Body of pancreas (tissue), 4 donors: ENCODE measurements around the gene PLA2G2E. TPM values are rescaled to one million over a fixed set of nuclear protein-coding genes. Genes with fewer than 3 reads are reported as not detected.
"Not testable (repeated sequence)": the region's sequence is repeated elsewhere in the genome, so short reads cannot be mapped to it uniquely, and the experiment has no call there.

ENCODE experiments used
- ATAC-seq: fragments of 150-250 bp; one replicate; pipeline ENCODE4 v1.9.1; 2016
- DNase-seq, 4 donors: peaks; one replicate each; pipeline ENCODE4 v3.0.0-alpha.2; 2019
- H3K27ac ChIP-seq, 4 donors: fragments of 200-600 bp; sonication (generic); 1 replicate in 3 of 4; 2 replicates in 1 of 4; pipeline versions ENCODE4 v1.5.1 to v1.6.1; 2016 to 2019; ENCODE audit warnings: mild to moderate bottlenecking in 1 of 4, mixed read lengths in 1 of 4, moderate library complexity in 1 of 4
- H3K27me3 ChIP-seq, 2 donors: fragments of 200-600 bp; sonication (generic); one replicate each; pipeline ENCODE4 v1.6.0; 2016; ENCODE audit warnings: mild to moderate bottlenecking in 1 of 2
- H3K36me3 ChIP-seq, 2 donors: fragments of 200-600 bp; sonication (generic); replicated peaks in 1 of 2; 2 replicates each; pipeline ENCODE4 v1.5.1; 2016; ENCODE audit warnings: low read depth in 2 of 2; ENCODE audit not compliant: insufficient read depth in 1 of 2
- H3K4me1 ChIP-seq: fragments of 200-600 bp; sonication (generic); one replicate; pipeline ENCODE4 v1.6.0; 2016
- H3K4me3 ChIP-seq, 2 donors: fragments of 200-600 bp; sonication (generic); 1 replicate in 1 of 2; 2 replicates in 1 of 2; pipeline ENCODE4 v1.5.1; 2016 to 2019
- H3K9me3 ChIP-seq, 3 donors: fragments of 200-600 bp; sonication (generic); 1 replicate in 2 of 3; 2 replicates in 1 of 3; pipeline ENCODE4 v1.5.1; 2016
- POLR2A ChIP-seq, 3 donors: fragments of 450-650 bp; IDR thresholded peaks; one replicate each; pipeline ENCODE4 v1.6.1; 2016; ENCODE audit warnings: antibody characterized with exemption in 3 of 3, mild to moderate bottlenecking in 2 of 3
- WGBS, 2 donors: methylation state at CpG; one replicate each; pipeline ENCODE4 v1.1.5; 2017; 5-methylcytosine and 5-hydroxymethylcytosine counted together
- intact Hi-C: fragments of 100-400 bp; cut with DNase I; formaldehyde crosslinking; loops from one replicate; pipeline ENCODE4 v1.15.1; 2023
- total RNA-seq, 2 donors: library from RNA; depleted of rRNA; stranded (reverse); fragments of >200 nt; gene quantifications; one replicate each; pipeline ENCODE4 v1.1.0, GENCODE V29; 2016
- TF ChIP-seq, protein P1 (sequence below), 7 experiments: fragments of 450-650 bp in 4 of 7; fragments of 200-600 bp in 3 of 7; sonication (generic) in 3 of 7; IDR thresholded peaks; one replicate each; pipeline ENCODE4 v1.5.1; 2016 to 2019; ENCODE audit warnings: antibody characterized with exemption in 7 of 7

PLA2G2E gene
- total RNA-seq, 2 donors from 2014 or later, result not detected

DNA sequence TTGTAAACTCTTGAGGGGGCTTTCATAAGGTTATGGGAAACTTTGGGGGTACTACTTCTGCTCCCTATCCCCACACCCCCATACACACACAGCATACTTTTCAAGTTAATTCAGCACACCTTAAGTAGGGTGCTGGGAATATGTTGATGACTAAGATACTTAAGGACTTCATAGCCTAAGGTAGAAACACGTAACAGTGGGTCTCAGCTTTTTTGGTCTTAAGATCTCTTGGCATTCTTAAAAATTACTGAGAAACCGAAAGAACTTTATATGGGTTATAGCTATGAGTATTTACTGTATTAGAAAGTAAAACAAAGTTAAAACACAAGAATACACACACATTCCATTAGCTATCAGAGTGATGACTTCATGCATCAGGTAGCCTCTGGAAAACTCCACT, 39.1 kb downstream of the PLA2G2E start:
- H3K27ac ChIP-seq, result no peak overlapping the region
- H3K4me3 ChIP-seq, result no peak overlapping the region
- intact Hi-C loops, result no loop called here
- H3K4me1 ChIP-seq, result peaks cover 27% of the 10 kb centered on the region
- no peaks in the 10 kb centered on the region for H3K27me3 ChIP-seq
- H3K9me3 ChIP-seq, result no peaks in the 10 kb centered on the region
- TF ChIP-seq, protein P1, sequence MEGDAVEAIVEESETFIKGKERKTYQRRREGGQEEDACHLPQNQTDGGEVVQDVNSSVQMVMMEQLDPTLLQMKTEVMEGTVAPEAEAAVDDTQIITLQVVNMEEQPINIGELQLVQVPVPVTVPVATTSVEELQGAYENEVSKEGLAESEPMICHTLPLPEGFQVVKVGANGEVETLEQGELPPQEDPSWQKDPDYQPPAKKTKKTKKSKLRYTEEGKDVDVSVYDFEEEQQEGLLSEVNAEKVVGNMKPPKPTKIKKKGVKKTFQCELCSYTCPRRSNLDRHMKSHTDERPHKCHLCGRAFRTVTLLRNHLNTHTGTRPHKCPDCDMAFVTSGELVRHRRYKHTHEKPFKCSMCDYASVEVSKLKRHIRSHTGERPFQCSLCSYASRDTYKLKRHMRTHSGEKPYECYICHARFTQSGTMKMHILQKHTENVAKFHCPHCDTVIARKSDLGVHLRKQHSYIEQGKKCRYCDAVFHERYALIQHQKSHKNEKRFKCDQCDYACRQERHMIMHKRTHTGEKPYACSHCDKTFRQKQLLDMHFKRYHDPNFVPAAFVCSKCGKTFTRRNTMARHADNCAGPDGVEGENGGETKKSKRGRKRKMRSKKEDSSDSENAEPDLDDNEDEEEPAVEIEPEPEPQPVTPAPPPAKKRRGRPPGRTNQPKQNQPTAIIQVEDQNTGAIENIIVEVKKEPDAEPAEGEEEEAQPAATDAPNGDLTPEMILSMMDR (IDR thresholded peaks at IDR 0.05), result no peak
- no peak for TF ChIP-seq POLR2A (IDR thresholded peaks at IDR 0.05)
- 92 to 96% methylated on average over 2 of the region's 2 CpGs for WGBS, 2 donors
- no peaks in the 10 kb centered on the region for H3K36me3 ChIP-seq
- no peak for DNase-seq
- no peak for ATAC-seq

DNA sequence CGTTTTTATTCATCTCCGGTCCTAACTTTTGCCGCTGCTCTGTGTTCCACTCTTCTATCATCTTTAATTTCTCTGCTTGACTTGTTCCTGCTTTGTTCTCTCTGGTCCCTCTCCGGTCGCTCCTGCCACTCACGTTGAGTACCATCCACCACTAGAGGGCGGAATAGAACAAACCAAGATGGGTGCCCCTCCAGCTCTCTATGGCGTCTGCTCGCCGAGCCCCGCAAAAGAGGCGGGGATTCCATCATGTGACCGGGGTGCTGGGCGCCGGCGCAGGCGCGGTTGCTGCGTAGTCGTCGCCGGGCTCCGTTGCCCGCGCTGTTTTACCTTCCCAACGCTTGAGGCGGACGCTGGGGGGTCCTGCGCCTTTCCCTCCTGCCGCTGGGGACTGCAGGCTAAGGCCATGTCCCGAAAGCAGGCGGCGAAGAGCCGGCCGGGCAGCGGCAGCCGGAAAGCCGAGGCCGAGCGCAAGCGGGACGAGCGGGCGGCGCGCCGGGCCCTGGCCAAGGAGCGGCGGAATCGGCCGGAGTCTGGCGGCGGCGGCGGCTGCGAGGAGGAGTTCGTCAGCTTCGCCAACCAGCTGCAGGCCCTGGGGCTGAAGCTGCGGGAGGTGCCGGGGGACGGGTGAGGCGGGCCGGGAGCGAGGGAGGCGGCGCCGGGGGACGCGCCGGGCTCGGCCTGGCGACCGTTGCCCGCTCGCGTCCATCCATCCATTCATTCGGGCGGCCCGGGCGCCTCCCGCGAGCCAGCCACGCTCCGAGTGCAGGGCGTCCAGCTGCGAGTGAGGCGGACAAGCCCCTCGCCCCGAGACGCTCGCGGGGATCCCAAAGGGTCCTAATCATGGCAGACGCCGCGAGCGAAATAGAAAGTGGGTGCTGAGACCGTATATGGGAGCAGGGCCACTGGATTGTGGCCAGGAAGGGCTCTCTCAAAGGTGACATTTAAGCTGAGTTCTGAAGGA, 41.0 kb downstream of the PLA2G2E start, which contains the start of gene OTUD3:
Gene OTUD3, plus strand, starts transcription at position 285 of the 961 bp plus-strand sequence. Its CDS starts 119 bp downstream, at position 404.
- DNase-seq (peak; percentile 94 to 97 (median 96)), ATAC-seq (peak; percentile 98)
- Histone ChIP-seq H3K27me3 (no peaks in the 10 kb centered on the region), H3K4me1 (peaks cover 18% of the 10 kb centered on the region), H3K27ac (peak within 1 kb of the TSS; percentile 65 to 94 (median 89)), H3K36me3 (no peaks in the 10 kb centered on the region), H3K9me3 (no peaks in the 10 kb centered on the region), H3K4me3 (peak within 1 kb of the TSS; percentile 70 to 80)
- intact Hi-C loops, result no loop called here
- WGBS, 2 donors, result 0% methylated on average over 17 to 76 of the region's 97 CpGs
- TF ChIP-seq, protein P1 (IDR thresholded peaks at IDR 0.05), result peak; percentile 82 to 98 (median 97)
- peak; percentile 56 to 82 (median 82) for TF ChIP-seq POLR2A (IDR thresholded peaks at IDR 0.05)

DNA sequence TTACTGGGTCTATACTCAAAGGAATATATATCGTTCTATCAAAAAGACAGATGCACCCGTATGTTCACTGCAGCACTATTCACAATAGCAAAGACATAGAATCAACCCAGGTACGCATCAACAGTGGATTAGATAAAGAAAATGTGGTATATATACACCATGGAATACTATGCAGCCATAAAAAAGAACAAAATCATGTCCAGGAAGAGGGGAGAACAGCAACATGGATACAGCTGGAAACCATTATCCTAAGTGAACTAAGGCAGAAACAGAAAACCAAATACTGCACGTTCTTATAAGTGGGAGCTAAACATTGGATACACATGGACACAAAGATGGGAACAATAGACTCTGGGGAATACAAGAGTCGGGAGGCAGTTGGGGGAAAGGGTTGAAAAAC, 42.6 kb downstream of the PLA2G2E start:
- H3K9me3 ChIP-seq, intact Hi-C loops, H3K27me3 ChIP-seq, H3K36me3 ChIP-seq, H3K27ac ChIP-seq, DNase-seq, H3K4me3 ChIP-seq, ATAC-seq: not testable (repeated sequence)
- H3K4me1 ChIP-seq, result peaks cover 18% of the 10 kb centered on the region
- WGBS, 2 donors, result 70 to 77% methylated on average over 5 of the region's 5 CpGs

DNA sequence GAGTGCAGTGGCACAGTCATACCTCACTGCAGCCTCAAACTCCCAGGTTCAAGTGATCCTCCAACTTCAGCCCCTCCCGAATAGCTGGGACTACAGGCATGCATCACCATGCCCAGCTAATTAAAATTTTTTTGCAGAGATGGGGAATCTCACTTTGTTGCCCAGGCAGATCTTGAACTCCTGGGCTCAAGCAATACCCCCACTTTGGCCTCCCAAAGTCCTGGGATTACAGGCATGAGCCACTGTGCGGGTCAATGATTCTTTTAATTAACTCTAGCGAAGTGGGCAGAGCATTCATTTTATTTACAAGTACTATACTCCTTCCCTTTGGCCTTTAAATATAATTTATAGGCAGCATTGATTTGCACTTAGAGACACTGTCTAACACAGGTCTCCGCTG, 43.8 kb downstream of the PLA2G2E start:
- TF ChIP-seq, protein P1 (IDR thresholded peaks at IDR 0.05), result no peak
- TF ChIP-seq POLR2A (IDR thresholded peaks at IDR 0.05), result no peak
- Histone ChIP-seq H3K9me3 (no peaks in the 10 kb centered on the region), H3K27ac (no peak overlapping the region), H3K4me3 (no peak overlapping the region), H3K36me3 (no peaks in the 10 kb centered on the region), H3K4me1 (peaks cover 18% of the 10 kb centered on the region), H3K27me3 (no peaks in the 10 kb centered on the region)
- 70 to 72% methylated on average over 4 of the region's 4 CpGs for WGBS, 2 donors
- DNase-seq (no peak), ATAC-seq (no peak)
- intact Hi-C loops, result no loop called here

DNA sequence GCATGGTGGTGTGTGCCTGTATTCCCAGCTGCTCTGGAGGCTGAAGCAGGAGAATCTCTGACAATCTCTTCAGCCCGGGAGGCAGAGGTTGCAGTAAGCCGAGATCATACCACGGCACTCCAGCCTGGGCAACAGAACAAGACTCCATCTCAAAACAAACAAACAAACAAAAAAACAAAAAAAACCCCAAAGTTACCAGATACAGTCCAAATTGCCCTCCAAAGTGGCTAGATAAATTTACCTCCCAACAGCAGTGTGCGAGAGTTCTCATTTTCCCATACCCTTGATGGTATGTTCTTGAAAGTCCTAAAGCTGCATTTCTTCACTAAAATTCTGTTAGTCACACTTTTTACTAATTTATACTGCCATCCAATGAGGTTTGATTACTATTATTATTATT, 44.2 kb downstream of the PLA2G2E start:
- WGBS, 2 donors, result 83 to 89% methylated on average over 4 of the region's 4 CpGs
- TF ChIP-seq, protein P1 (IDR thresholded peaks at IDR 0.05), result no peak
- TF ChIP-seq POLR2A (IDR thresholded peaks at IDR 0.05), result no peak
- Histone ChIP-seq H3K9me3 (no peaks in the 10 kb centered on the region), H3K27me3 (no peaks in the 10 kb centered on the region), H3K4me3 (no peak overlapping the region), H3K4me1 (peaks cover 18% of the 10 kb centered on the region), H3K36me3 (no peaks in the 10 kb centered on the region), H3K27ac (no peak overlapping the region)
- ATAC-seq, result no peak
- DNase-seq, result no peak
- intact Hi-C loops, result no loop called here
